NCI-H1092 treated with DMSO at 0.1 percent for 48 hours (cell line): ENCODE measurements around the gene EHBP1.

ENCODE experiments used
- DNase-seq: peaks from one replicate; lab custom pipeline; 2025; lab: John Stamatoyannopoulos, UW

EHBP1 gene

GRCh38 chr2:62822549-62822948 lies 117.0 kb downstream of the EHBP1 start:
- DNase-seq = no peak

- no peak for DNase-seq
Measured at GRCh38 chr2:62824388-62824787, 118.9 kb downstream of the EHBP1 start.

GRCh38 chr2:62826141-62826540 lies 120.6 kb downstream of the EHBP1 start:
- no peak for DNase-seq

- DNase-seq = no peak
Measured at GRCh38 chr2:62826953-62827675, 121.6 kb downstream of the EHBP1 start.

GRCh38 chr2:62831729-62832128 lies 126.2 kb downstream of the EHBP1 start:
- DNase-seq = no peak

- no peak for DNase-seq
Measured at GRCh38 chr2:62844311-62845090, 139.0 kb downstream of the EHBP1 start.

- DNase-seq = no peak
Measured at GRCh38 chr2:62845256-62845655, 139.7 kb downstream of the EHBP1 start.

- DNase-seq = no peak
Measured at GRCh38 chr2:62852254-62852653, 146.7 kb downstream of the EHBP1 start.

GRCh38 chr2:62854600-62855514 lies 149.3 kb downstream of the EHBP1 start:
- no peak for DNase-seq

GRCh38 chr2:62856228-62857040 lies 150.9 kb downstream of the EHBP1 start:
- DNase-seq = no peak

GRCh38 chr2:62857139-62857931 lies 151.8 kb downstream of the EHBP1 start:
- no peak for DNase-seq

- no peak for DNase-seq
Measured at GRCh38 chr2:62858231-62858832, 152.8 kb downstream of the EHBP1 start.

GRCh38 chr2:62868947-62869346 lies 163.4 kb downstream of the EHBP1 start:
- no peak for DNase-seq

GRCh38 chr2:62870966-62871365 lies 165.5 kb downstream of the EHBP1 start:
- DNase-seq = no peak

- DNase-seq = no peak
Measured at GRCh38 chr2:62871506-62871905, 166.0 kb downstream of the EHBP1 start.

- no peak for DNase-seq
Measured at GRCh38 chr2:62873603-62874002, 168.1 kb downstream of the EHBP1 start.

GRCh38 chr2:62874881-62875383 lies 169.4 kb downstream of the EHBP1 start:
- no peak for DNase-seq

- no peak for DNase-seq
Measured at GRCh38 chr2:62881162-62881795, 175.8 kb downstream of the EHBP1 start.

GRCh38 chr2:62883629-62884028 lies 178.1 kb downstream of the EHBP1 start:
- DNase-seq = no peak

- DNase-seq = no peak
Measured at GRCh38 chr2:62884086-62884485, 178.6 kb downstream of the EHBP1 start.
